ENCODE results near the gene MACROD2.

Gene MACROD2

GRCh38 chr20:15655295-15655874, 1660.1 kb downstream of the MACROD2 start:
- TF ChIP-seq ZFX (IDR thresholded peaks at IDR 0.05; ENCODE audit: borderline replicate concordance), result no peak
- TF ChIP-seq, protein P1, sequence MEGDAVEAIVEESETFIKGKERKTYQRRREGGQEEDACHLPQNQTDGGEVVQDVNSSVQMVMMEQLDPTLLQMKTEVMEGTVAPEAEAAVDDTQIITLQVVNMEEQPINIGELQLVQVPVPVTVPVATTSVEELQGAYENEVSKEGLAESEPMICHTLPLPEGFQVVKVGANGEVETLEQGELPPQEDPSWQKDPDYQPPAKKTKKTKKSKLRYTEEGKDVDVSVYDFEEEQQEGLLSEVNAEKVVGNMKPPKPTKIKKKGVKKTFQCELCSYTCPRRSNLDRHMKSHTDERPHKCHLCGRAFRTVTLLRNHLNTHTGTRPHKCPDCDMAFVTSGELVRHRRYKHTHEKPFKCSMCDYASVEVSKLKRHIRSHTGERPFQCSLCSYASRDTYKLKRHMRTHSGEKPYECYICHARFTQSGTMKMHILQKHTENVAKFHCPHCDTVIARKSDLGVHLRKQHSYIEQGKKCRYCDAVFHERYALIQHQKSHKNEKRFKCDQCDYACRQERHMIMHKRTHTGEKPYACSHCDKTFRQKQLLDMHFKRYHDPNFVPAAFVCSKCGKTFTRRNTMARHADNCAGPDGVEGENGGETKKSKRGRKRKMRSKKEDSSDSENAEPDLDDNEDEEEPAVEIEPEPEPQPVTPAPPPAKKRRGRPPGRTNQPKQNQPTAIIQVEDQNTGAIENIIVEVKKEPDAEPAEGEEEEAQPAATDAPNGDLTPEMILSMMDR (IDR thresholded peaks at IDR 0.05), result no peak
- H3K27ac ChIP-seq, result no peak overlapping the region

- H3K27ac ChIP-seq, result no peak overlapping the region
- TF ChIP-seq ZFX (IDR thresholded peaks at IDR 0.05; ENCODE audit: borderline replicate concordance), result no peak
- TF ChIP-seq, protein P1 (IDR thresholded peaks at IDR 0.05), result no peak
These were observed 1660.8 kb downstream of the MACROD2 start for GRCh38 chr20:15656124-15656523.

DNA sequence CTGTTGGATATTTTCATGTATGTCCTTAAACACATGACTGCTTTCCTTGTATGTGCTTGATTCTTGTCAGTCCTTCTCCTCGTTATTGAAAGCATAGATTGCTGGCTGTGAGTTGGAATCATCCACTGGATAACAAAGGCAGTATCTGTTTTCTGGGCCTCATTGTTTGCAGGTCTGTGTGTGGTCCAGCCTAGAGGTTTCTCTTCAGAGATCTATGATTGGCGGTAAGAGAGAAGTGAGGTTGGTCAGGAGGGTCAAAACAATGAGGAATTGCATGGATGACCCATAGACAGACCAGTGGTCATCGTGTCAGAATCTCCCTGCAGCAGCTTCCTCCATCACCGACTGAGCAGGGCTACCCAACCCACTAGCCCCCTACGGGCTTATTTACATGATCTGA, 1663.0 kb downstream of the MACROD2 start:
- TF ChIP-seq, protein P1 (IDR thresholded peaks at IDR 0.05), result no peak
- TF ChIP-seq ZFX (IDR thresholded peaks at IDR 0.05; ENCODE audit: borderline replicate concordance), result no peak
- no peak overlapping the region for H3K27ac ChIP-seq

DNA sequence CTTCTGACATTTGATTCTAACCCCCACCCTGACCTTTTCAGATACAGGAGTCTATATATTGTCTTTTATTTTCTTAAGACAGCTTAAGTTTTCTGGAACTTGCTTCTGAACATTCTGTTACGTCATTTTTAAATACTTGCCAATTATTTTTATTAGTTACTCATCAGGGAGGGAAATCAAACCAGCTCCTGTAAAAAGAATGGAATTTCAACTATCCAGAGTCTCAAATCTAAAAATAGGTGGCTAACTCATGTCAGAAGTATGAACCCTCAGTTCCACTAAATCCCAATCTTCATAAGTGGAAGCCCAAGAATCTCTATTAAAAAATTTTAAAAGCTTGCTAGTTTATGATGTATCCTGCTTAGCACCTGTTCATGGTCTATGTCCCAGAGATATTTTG, 1677.9 kb downstream of the MACROD2 start:
- TF ChIP-seq ZFX (IDR thresholded peaks at IDR 0.05; ENCODE audit: borderline replicate concordance), result no peak
- TF ChIP-seq, protein P1 (IDR thresholded peaks at IDR 0.05), result no peak
- H3K27ac ChIP-seq, result no peak overlapping the region

DNA sequence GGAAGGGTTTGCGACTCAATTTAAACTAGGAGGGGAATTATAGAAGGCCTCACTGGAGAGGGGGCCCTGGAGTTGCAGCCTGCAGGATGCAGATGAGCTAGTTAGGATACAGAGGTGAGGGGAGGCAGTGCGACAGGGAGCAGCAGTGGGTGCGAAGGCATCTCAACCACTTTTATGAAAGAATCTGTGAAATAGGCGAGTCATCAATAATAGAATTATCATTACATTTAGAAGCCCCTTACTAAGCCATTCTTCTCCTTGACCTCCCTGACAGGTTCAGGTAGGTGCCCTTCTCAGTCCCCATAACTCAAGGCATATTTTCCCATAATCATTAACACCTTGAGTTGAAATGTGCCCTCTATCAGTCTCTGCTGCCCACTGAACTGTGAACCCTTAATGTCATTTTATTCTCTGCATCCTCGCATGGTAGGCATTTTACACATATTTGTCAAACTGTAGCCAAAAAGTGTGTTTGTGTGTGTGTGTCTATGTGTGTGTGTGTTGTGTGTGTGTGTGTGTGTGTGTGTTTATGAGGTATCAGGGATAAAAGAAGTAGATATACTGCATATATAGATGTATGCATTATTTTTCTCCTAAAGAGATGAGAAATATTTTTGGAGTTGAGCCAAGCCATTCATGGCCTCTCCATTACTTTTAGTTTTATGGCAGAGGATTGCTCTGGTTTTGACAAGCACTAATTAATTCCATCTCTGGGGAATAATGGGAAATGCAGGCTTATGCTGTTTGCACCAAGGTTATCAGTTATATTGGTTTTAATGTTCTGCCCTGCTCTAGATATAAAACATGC, 1679.1 kb downstream of the MACROD2 start:
- TF ChIP-seq ZFX (IDR thresholded peaks at IDR 0.05; ENCODE audit: borderline replicate concordance), result no peak
- TF ChIP-seq, protein P1 (IDR thresholded peaks at IDR 0.05), result no peak
- no peak overlapping the region for H3K27ac ChIP-seq

GRCh38 chr20:15675061-15675514, 1679.8 kb downstream of the MACROD2 start:
- TF ChIP-seq, protein P1 (IDR thresholded peaks at IDR 0.05), result no peak
- H3K27ac ChIP-seq, result no peak overlapping the region

DNA sequence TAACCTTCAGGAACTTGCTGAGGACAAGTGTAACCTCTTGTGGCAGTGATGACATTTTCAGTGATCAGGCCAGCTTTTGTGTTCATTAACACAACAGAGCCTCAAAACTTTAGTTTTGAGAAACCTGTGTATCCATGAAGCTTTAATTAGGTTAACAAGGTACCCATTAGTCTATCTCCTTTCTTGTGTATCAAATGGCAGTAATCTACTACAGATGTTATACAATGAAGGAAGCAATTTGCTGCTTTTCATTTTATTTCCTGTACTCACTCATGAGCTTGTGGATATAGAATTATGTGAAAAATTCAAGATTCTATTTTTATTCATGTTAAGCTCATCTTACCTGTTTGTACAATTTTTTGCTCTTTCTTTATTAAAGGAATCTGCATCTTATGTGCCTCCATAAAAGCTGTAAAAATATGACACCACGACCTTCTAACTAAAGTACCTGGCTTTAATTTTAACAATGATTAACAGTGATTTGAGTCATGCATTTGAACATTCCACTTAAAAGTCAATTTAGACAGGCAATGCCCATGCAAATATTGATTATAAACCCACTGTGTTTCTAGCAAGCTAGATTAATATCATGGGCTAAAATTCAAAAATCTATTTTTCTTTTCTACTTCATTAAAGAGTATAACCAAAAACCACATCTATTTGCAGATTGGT, 1680.6 kb downstream of the MACROD2 start:
- no peak overlapping the region for H3K27ac ChIP-seq
- TF ChIP-seq, protein P1 (IDR thresholded peaks at IDR 0.05), result no peak
- TF ChIP-seq ZFX (IDR thresholded peaks at IDR 0.05; ENCODE audit: borderline replicate concordance), result no peak
